ENCODE results near the gene JMJD1C.

DNA sequence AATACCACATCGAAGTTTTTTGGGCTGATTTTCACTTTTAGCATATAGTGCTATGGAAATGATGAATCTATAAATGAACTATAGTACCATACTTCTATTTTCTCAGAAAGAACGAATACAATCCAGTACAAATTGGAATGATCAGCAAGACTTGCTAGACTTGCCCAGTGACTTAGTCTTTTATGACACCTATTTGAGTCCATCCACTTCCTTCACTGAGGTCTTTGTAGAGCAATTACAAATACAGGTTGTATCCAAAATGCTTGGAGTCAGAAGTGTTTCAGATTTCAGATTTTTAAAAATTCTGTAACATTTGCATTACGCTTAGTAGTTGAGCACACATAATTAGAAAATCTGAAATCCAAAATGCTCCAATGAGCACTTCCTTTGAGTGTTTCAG, 228.4 kb downstream of the JMJD1C start:
- TF ChIP-seq CTCF (conservative IDR thresholded peaks at IDR 0.05; ENCODE audit: low read length) (no peak), EZH2phosphoT487 (IDR thresholded peaks at IDR 0.05; ENCODE audit: borderline replicate concordance, low read depth, low read length) (no peak)
